Effector memory CD4-positive, alpha-beta T cell (primary cell): ENCODE results near the gene FOXE3.
A peak's percentile ranks its signal among the peaks of the same experiment; 100 is the strongest.

Experiments
- DNase-seq, 3 donors: peaks; one replicate each; pipeline ENCODE4 v3.0.0-alpha.2; 2020
- H3K27ac ChIP-seq: 2 replicates; pipeline ENCODE4 v1.7.0; 2013; ENCODE audit warnings: mild to moderate bottlenecking, low read length, moderate library complexity; ENCODE audit not compliant: insufficient read depth, poor library complexity, severe bottlenecking
- H3K27me3 ChIP-seq: replicated peaks from 2 replicates; pipeline ENCODE4 v1.7.0; 2013; ENCODE audit warnings: mild to moderate bottlenecking, low read length; ENCODE audit not compliant: insufficient read depth, control insufficient read depth, poor library complexity, severe bottlenecking
- H3K36me3 ChIP-seq: 2 replicates; pipeline ENCODE4 v1.7.0; 2013; ENCODE audit warnings: mild to moderate bottlenecking, low read length, moderate library complexity; ENCODE audit not compliant: control insufficient read depth, insufficient read depth
- H3K4me1 ChIP-seq: 2 replicates; pipeline ENCODE4 v1.7.0; 2013; ENCODE audit warnings: low read length, mild to moderate bottlenecking; ENCODE audit not compliant: control insufficient read depth, insufficient read depth, poor library complexity, severe bottlenecking
- H3K4me3 ChIP-seq: 2 replicates; pipeline ENCODE4 v1.7.0; 2013; ENCODE audit warnings: low read length, low read depth, mild to moderate bottlenecking; ENCODE audit not compliant: insufficient read depth, poor library complexity, severe bottlenecking
- H3K9me3 ChIP-seq: 2 replicates; pipeline ENCODE4 v1.7.0; 2013; ENCODE audit warnings: mild to moderate bottlenecking, low read length, moderate library complexity; ENCODE audit not compliant: control insufficient read depth

Gene FOXE3

DNA sequence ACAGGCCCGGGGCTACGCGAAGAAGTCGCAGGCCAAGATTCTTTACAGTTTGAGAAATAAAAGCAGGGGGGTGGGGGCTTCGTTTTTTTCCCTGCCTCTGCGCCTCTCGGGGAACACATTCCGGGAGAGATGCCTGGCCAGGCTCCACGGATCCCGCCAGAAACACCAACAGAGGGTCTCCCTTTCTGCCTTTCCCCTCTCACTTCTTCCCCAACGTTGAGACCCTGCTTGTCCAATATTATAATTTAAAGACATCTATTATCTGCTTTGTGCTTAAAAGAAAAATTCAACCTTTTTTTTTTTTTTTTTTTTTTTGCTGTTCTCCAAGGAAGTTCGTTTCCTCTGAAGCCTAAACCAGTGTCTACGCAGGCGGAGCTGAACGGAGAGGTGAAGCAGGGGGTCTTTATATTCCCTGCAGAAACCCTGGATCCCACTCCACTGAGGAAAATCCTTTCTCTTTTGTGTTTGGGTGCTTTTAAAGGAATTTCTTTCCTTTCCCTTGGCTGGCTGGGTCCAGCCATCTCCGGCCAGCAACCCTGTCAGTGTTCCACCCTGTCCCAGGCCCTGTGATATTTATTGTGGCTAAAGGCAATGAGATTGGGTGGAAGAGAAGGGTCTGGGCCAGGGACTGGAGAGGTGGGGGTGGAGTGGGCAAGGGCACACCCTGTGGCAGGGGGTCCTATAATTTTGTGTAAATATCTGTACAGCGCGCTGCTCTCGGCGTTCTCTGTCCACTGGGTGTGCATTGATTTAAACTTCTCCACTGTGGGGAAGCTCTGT, 23.9 kb downstream of the FOXE3 start:
- no peaks in the 10 kb centered on the region for H3K36me3 ChIP-seq
- H3K27me3 ChIP-seq = peaks cover 51% of the 10 kb centered on the region
- no peak for DNase-seq
- peaks cover 17% of the 10 kb centered on the region for H3K4me1 ChIP-seq
- no peak overlapping the region for H3K4me3 ChIP-seq
- no peaks in the 10 kb centered on the region for H3K9me3 ChIP-seq
- no peak overlapping the region for H3K27ac ChIP-seq

DNA sequence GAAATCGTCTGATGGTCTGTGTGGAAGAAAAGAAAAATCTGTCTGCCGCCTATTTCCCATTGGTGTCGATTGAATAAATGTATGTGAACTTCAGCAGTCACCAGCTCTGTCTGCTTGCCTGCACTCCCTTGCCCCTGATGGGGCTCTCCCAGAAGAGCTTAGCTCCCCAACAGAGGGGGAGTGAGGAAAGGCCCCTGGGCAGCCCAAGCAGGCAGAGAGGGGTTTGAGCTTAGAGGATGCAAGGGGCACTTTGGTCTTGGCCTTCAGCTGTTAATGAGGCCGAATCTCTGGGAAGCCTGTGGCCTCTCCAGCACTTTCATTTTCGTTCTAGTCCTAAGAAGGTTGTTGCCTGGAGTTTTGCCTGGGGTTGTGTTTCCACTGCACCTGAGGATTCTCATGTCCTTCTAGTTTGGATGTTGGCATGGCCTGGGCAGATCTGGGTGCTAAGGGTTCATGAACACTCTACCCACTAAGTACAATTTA, 24.6 kb downstream of the FOXE3 start:
- H3K27ac ChIP-seq = no peak overlapping the region
- no peak for DNase-seq
- H3K9me3 ChIP-seq = no peaks in the 10 kb centered on the region
- H3K27me3 ChIP-seq = peaks cover 57% of the 10 kb centered on the region
- H3K4me3 ChIP-seq = no peak overlapping the region
- H3K4me1 ChIP-seq = peaks cover 20% of the 10 kb centered on the region
- H3K36me3 ChIP-seq = no peaks in the 10 kb centered on the region

GRCh38 chr1:47441450-47442106, 25.5 kb downstream of the FOXE3 start:
- Histone ChIP-seq H3K27ac (no peak overlapping the region), H3K4me3 (no peak overlapping the region), H3K27me3 (peaks cover 67% of the 10 kb centered on the region), H3K9me3 (no peaks in the 10 kb centered on the region), H3K4me1 (peaks cover 20% of the 10 kb centered on the region), H3K36me3 (no peaks in the 10 kb centered on the region)
- DNase-seq = no peak

GRCh38 chr1:47442202-47442601, 26.1 kb downstream of the FOXE3 start:
- DNase-seq = no peak
- Histone ChIP-seq H3K27ac (no peak overlapping the region), H3K27me3 (peaks cover 72% of the 10 kb centered on the region), H3K9me3 (no peaks in the 10 kb centered on the region), H3K36me3 (no peaks in the 10 kb centered on the region), H3K4me3 (no peak overlapping the region), H3K4me1 (peaks cover 20% of the 10 kb centered on the region)

- Histone ChIP-seq H3K27me3 (peaks cover 78% of the 10 kb centered on the region), H3K27ac (no peak overlapping the region), H3K36me3 (no peaks in the 10 kb centered on the region), H3K4me3 (no peak overlapping the region), H3K4me1 (peaks cover 19% of the 10 kb centered on the region), H3K9me3 (no peaks in the 10 kb centered on the region)
- no peak for DNase-seq
Measured at GRCh38 chr1:47442842-47443529, 26.9 kb downstream of the FOXE3 start.

DNA sequence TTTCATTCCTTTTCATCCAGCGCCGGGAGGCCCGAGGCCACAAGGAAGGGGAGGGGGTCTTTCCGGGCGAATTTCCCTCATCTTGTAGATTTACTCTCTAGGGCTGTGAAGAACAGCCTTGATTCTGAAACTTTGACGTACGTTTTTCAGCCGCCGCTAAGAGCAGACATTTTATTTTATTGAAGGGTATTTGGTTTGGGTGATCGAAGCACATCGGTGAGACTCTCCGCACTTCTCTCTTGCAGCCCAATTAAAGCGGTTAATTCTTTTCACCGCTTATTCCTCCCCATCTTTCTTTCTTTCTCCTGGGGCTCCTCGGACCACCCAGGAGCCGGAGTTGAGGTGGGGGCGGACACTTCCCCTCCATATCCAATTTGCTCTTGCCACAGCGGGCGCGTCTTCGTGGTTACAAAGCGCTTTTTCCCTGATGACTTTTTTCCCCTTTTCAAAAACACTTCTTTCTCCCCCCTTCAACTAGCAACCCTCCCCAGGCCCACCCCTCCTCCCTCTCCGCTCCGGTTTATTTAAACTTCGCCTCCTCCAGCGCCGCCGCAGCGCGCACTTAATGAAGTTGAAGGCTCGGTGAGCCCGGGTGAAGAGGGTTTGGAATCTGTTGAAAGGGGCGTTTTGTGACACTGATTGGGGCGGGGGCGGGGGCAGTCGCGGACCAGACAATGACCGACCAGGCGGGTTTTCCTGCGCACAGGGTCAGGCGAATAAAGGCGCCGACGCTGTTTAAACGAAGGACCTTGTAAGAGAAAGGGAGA, 27.6 kb downstream of the FOXE3 start:
- peaks cover 84% of the 10 kb centered on the region for H3K27me3 ChIP-seq
- no peak overlapping the region for H3K4me3 ChIP-seq
- H3K4me1 ChIP-seq = peaks cover 14% of the 10 kb centered on the region
- no peaks in the 10 kb centered on the region for H3K9me3 ChIP-seq
- DNase-seq = no peak
- no peak overlapping the region for H3K27ac ChIP-seq
- H3K36me3 ChIP-seq = no peaks in the 10 kb centered on the region

- H3K36me3 ChIP-seq = no peaks in the 10 kb centered on the region
- no peak for DNase-seq
- H3K27me3 ChIP-seq = peaks cover 84% of the 10 kb centered on the region
- H3K27ac ChIP-seq = no peak overlapping the region
- no peaks in the 10 kb centered on the region for H3K9me3 ChIP-seq
- peaks cover 12% of the 10 kb centered on the region for H3K4me1 ChIP-seq
- no peak overlapping the region for H3K4me3 ChIP-seq
Measured at GRCh38 chr1:47444297-47444561, 28.1 kb downstream of the FOXE3 start.

GRCh38 chr1:47444562-47445465, 28.7 kb downstream of the FOXE3 start:
- no peak for DNase-seq
- Histone ChIP-seq H3K4me3 (peak overlapping the region; percentile 23), H3K4me1 (peaks cover 9% of the 10 kb centered on the region)

GRCh38 chr1:47445823-47446550, 29.9 kb downstream of the FOXE3 start:
- Histone ChIP-seq H3K27me3 (peaks cover 89% of the 10 kb centered on the region), H3K36me3 (no peaks in the 10 kb centered on the region), H3K4me1 (peaks cover 9% of the 10 kb centered on the region), H3K27ac (no peak overlapping the region), H3K9me3 (no peaks in the 10 kb centered on the region), H3K4me3 (no peak overlapping the region)
- no peak for DNase-seq

More at GRCh38 chr1:47444562-47445465, 28.7 kb downstream of the FOXE3 start:
- Histone ChIP-seq H3K9me3 (no peaks in the 10 kb centered on the region), H3K27ac (no peak overlapping the region), H3K36me3 (no peaks in the 10 kb centered on the region), H3K27me3 (peaks cover 82% of the 10 kb centered on the region)
